WTC11 (cell line): ENCODE results near the gene MCF2L. TPM values are rescaled to one million over a fixed set of nuclear protein-coding genes. Genes with fewer than 3 reads are reported as not detected.

Experiments used
- ATAC-seq: fragments of 200-7000 bp; cut with Tn5 transposase; 2 replicates; pipeline ENCODE4 v1.10.0; 2021; ENCODE audit warnings: mild to moderate bottlenecking, moderate library complexity
- CTCF ChIA-PET: fragments of 300-600 bp; sonication (Branson Sonifier 250); formaldehyde crosslinking; loops from one replicate; lab custom pipeline; 2021; ENCODE audit warnings: antibody characterized with exemption; lab: Charles Lee
- POLR2A ChIA-PET: fragments of 350-600 bp; sonication (Branson Sonifier 250); formaldehyde crosslinking; loops from one replicate; lab custom pipeline; 2021; ENCODE audit warnings: antibody characterized with exemption; lab: Charles Lee
- DNase-seq: peaks from one replicate; pipeline ENCODE4 v3.0.0; 2021; ENCODE audit warnings: low spot score
- H3K27ac Mint-ChIP-seq: 2 replicates; pipeline ENCODE4 v1.8.0; 2021; ENCODE audit warnings: mixed read lengths
- H3K27me3 Mint-ChIP-seq: 2 replicates; pipeline ENCODE4 v1.8.0; 2021; ENCODE audit warnings: low read depth, mild to moderate bottlenecking, moderate library complexity, mixed read lengths
- H3K36me3 Mint-ChIP-seq: 2 replicates; pipeline ENCODE4 v1.8.0; 2021; ENCODE audit warnings: mixed read lengths
- H3K4me1 Mint-ChIP-seq: 2 replicates; pipeline ENCODE4 v1.8.0; 2022; ENCODE audit warnings: mixed read lengths
- H3K4me3 Mint-ChIP-seq: 2 replicates; pipeline ENCODE4 v1.8.0; 2021; ENCODE audit warnings: mild to moderate bottlenecking, moderate library complexity, mixed read lengths
- H3K9me3 Mint-ChIP-seq: 2 replicates; pipeline ENCODE4 v1.8.0; 2021; ENCODE audit warnings: mixed read lengths
- E2F5 ChIP-seq: sonication (generic); formaldehyde crosslinking; IDR thresholded peaks from 2 replicates; pipeline ENCODE4 v1.8.1; 2022; ENCODE audit warnings: mild to moderate bottlenecking, moderate library complexity, missing genetic modification reagents
- ERG ChIP-seq: fragments of 250-450 bp; sonication (Bioruptor Pico); IDR thresholded peaks from 2 replicates; pipeline ENCODE4 v1.8.0; 2021; ENCODE audit warnings: mild to moderate bottlenecking
- ETV6 ChIP-seq: sonication (generic); formaldehyde crosslinking; IDR thresholded peaks from 2 replicates; pipeline ENCODE4 v1.8.1; 2022; ENCODE audit warnings: mild to moderate bottlenecking, missing genetic modification reagents
- NFYB ChIP-seq: sonication (generic); formaldehyde crosslinking; conservative IDR thresholded peaks from 2 replicates; pipeline ENCODE4 v1.8.0; 2022; ENCODE audit warnings: low read depth, missing genetic modification reagents
- NR2C2 ChIP-seq: sonication (generic); formaldehyde crosslinking; IDR thresholded peaks from 2 replicates; pipeline ENCODE4 v1.8.0; 2022; ENCODE audit warnings: mild to moderate bottlenecking, missing genetic modification reagents
- RELA ChIP-seq: sonication (generic); formaldehyde crosslinking; IDR thresholded peaks from 2 replicates; pipeline ENCODE4 v1.8.1; 2022; ENCODE audit warnings: missing genetic modification reagents, mild to moderate bottlenecking, borderline replicate concordance
- SOX15 ChIP-seq: fragments of 250-450 bp; sonication (Bioruptor Pico); IDR thresholded peaks from 2 replicates; pipeline ENCODE4 v1.9.0; 2021; ENCODE audit warnings: mild to moderate bottlenecking
- ZBTB43 ChIP-seq: sonication (generic); formaldehyde crosslinking; IDR thresholded peaks from 2 replicates; pipeline ENCODE4 v1.8.1; 2023; ENCODE audit warnings: mild to moderate bottlenecking, missing genetic modification reagents
- ZNF219 ChIP-seq: sonication (generic); formaldehyde crosslinking; IDR thresholded peaks from 2 replicates; pipeline ENCODE4 v1.8.0; 2023; ENCODE audit warnings: missing genetic modification reagents, mild to moderate bottlenecking, borderline replicate concordance
- ZNF263 ChIP-seq: sonication (generic); formaldehyde crosslinking; IDR thresholded peaks from 2 replicates; pipeline ENCODE4 v1.8.1; 2022; ENCODE audit warnings: low read depth, mild to moderate bottlenecking, moderate library complexity, missing genetic modification reagents
- ZNF396 ChIP-seq: fragments of 250-450 bp; sonication (Bioruptor Pico); IDR thresholded peaks from 2 replicates; pipeline ENCODE4 v1.8.0; 2021; ENCODE audit warnings: mild to moderate bottlenecking, moderate library complexity, borderline replicate concordance
- ZNF512 ChIP-seq: sonication (generic); formaldehyde crosslinking; IDR thresholded peaks from 2 replicates; pipeline ENCODE4 v1.8.1; 2022; ENCODE audit warnings: missing genetic modification reagents, borderline replicate concordance
- total RNA-seq: library from RNA; stranded (reverse); gene quantifications from 3 replicates; pipeline ENCODE4 v1.2.3, GENCODE V29; 2021
- TF ChIP-seq, protein P1 (sequence below): sonication (generic); formaldehyde crosslinking; IDR thresholded peaks from 2 replicates; pipeline ENCODE4 v1.8.0; 2023; ENCODE audit warnings: missing genetic modification reagents, mild to moderate bottlenecking, borderline replicate concordance
- TF ChIP-seq, protein P2 (sequence below): sonication (generic); formaldehyde crosslinking; IDR thresholded peaks from 2 replicates; pipeline ENCODE4 v1.8.0; 2023; ENCODE audit warnings: mild to moderate bottlenecking, missing genetic modification reagents

The MCF2L gene
- total RNA-seq, 1 experiment from 2014 or later = 34.8 TPM

DNA sequence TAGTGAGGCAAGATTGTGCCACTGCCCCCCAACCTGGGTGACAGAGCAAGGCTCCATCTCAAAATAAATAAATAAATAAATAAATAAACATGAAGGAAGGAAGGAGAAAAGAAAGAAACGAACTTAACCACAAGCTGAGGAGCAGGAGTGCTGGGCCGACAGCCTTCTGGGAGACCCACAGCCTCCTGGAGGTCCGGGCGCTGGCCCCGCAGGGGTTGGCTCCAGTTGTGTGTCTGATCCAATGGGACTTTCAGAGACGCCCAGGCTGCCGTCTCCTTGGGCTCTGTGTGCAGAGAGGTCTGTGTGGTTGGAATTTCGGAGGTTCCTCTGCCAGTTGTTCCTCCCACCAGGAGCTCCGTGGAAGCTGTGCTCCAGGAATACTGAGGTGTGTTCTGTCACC, 36.0 kb upstream of the MCF2L start:
- CTCF ChIA-PET = interaction anchor here (1.0 to 1.3 kb wide), 5 partner anchors 10 to 153 kb away, joined by 3 to 5 read pairs (median 4); no protein-coding TSS in a partner anchor
- TF ChIP-seq ZBTB43 (CRISPR knock-in tag) (no peak), ZNF396 (CRISPR knock-in tag) (no peak), ZNF263 (CRISPR knock-in tag) (no peak)
- no peak for ATAC-seq
- H3K9me3 Mint-ChIP-seq = peaks cover 11% of the 10 kb centered on the region
- peaks cover 7% of the 10 kb centered on the region; the same call in 1 of the 2 replicates for H3K36me3 Mint-ChIP-seq
- no peak overlapping the region for H3K27ac Mint-ChIP-seq
- no peak for DNase-seq
- H3K27me3 Mint-ChIP-seq = no peaks in the 10 kb centered on the region
- H3K4me1 Mint-ChIP-seq = peaks cover 22% of the 10 kb centered on the region
- POLR2A ChIA-PET = no interaction called here
- no peak overlapping the region for H3K4me3 Mint-ChIP-seq

- Mint-ChIP-seq H3K27ac (no peak overlapping the region), H3K27me3 (no peaks in the 10 kb centered on the region), H3K4me1 (peaks cover 23% of the 10 kb centered on the region), H3K9me3 (peaks cover 6% of the 10 kb centered on the region), H3K36me3 (peaks cover 5% of the 10 kb centered on the region; the same call in 1 of the 2 replicates), H3K4me3 (no peak overlapping the region)
- ATAC-seq (no peak), DNase-seq (no peak)
- CTCF ChIA-PET = interaction anchor here (1.0 to 1.2 kb wide), 3 partner anchors 9 to 153 kb away, joined by 3 to 4 read pairs (median 4); no protein-coding TSS in a partner anchor
- no peak for TF ChIP-seq NR2C2 (CRISPR knock-in tag)
- TF ChIP-seq E2F5 (CRISPR knock-in tag) = no peak
- POLR2A ChIA-PET = no interaction called here
Observed at GRCh38 chr13:112933649-112934048, 35.4 kb upstream of the MCF2L start.

- no peak overlapping the region for H3K4me3 Mint-ChIP-seq
- peaks cover 5% of the 10 kb centered on the region; the same call in 1 of the 2 replicates for H3K36me3 Mint-ChIP-seq
- DNase-seq = no peak
- peaks cover 21% of the 10 kb centered on the region for H3K4me1 Mint-ChIP-seq
- H3K27ac Mint-ChIP-seq = no peak overlapping the region
- ATAC-seq = no peak
- ChIA-PET POLR2A (no interaction called here), CTCF (interaction anchor here (1.2 kb wide), 1 partner anchor 9 kb away, joined by 4 read pairs; no protein-coding TSS in a partner anchor)
- H3K9me3 Mint-ChIP-seq = peaks cover 6% of the 10 kb centered on the region
- H3K27me3 Mint-ChIP-seq = no peaks in the 10 kb centered on the region
- TF ChIP-seq, protein P1, sequence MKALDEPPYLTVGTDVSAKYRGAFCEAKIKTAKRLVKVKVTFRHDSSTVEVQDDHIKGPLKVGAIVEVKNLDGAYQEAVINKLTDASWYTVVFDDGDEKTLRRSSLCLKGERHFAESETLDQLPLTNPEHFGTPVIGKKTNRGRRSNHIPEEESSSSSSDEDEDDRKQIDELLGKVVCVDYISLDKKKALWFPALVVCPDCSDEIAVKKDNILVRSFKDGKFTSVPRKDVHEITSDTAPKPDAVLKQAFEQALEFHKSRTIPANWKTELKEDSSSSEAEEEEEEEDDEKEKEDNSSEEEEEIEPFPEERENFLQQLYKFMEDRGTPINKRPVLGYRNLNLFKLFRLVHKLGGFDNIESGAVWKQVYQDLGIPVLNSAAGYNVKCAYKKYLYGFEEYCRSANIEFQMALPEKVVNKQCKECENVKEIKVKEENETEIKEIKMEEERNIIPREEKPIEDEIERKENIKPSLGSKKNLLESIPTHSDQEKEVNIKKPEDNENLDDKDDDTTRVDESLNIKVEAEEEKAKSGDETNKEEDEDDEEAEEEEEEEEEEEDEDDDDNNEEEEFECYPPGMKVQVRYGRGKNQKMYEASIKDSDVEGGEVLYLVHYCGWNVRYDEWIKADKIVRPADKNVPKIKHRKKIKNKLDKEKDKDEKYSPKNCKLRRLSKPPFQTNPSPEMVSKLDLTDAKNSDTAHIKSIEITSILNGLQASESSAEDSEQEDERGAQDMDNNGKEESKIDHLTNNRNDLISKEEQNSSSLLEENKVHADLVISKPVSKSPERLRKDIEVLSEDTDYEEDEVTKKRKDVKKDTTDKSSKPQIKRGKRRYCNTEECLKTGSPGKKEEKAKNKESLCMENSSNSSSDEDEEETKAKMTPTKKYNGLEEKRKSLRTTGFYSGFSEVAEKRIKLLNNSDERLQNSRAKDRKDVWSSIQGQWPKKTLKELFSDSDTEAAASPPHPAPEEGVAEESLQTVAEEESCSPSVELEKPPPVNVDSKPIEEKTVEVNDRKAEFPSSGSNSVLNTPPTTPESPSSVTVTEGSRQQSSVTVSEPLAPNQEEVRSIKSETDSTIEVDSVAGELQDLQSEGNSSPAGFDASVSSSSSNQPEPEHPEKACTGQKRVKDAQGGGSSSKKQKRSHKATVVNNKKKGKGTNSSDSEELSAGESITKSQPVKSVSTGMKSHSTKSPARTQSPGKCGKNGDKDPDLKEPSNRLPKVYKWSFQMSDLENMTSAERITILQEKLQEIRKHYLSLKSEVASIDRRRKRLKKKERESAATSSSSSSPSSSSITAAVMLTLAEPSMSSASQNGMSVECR = no peak
- no peak for TF ChIP-seq ETV6
- no peak for TF ChIP-seq RELA
- TF ChIP-seq E2F5 (CRISPR knock-in tag) = no peak
- TF ChIP-seq ERG (CRISPR knock-in tag) = no peak
- no peak for TF ChIP-seq ZNF219
- no peak for TF ChIP-seq ZNF512 (CRISPR knock-in tag)
- no peak for TF ChIP-seq SOX15 (CRISPR knock-in tag)
- TF ChIP-seq NFYB = no peak
- TF ChIP-seq, protein P2, sequence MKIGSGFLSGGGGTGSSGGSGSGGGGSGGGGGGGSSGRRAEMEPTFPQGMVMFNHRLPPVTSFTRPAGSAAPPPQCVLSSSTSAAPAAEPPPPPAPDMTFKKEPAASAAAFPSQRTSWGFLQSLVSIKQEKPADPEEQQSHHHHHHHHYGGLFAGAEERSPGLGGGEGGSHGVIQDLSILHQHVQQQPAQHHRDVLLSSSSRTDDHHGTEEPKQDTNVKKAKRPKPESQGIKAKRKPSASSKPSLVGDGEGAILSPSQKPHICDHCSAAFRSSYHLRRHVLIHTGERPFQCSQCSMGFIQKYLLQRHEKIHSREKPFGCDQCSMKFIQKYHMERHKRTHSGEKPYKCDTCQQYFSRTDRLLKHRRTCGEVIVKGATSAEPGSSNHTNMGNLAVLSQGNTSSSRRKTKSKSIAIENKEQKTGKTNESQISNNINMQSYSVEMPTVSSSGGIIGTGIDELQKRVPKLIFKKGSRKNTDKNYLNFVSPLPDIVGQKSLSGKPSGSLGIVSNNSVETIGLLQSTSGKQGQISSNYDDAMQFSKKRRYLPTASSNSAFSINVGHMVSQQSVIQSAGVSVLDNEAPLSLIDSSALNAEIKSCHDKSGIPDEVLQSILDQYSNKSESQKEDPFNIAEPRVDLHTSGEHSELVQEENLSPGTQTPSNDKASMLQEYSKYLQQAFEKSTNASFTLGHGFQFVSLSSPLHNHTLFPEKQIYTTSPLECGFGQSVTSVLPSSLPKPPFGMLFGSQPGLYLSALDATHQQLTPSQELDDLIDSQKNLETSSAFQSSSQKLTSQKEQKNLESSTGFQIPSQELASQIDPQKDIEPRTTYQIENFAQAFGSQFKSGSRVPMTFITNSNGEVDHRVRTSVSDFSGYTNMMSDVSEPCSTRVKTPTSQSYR (CRISPR knock-in tag) = no peak
Observed at GRCh38 chr13:112934078-112934477, 34.9 kb upstream of the MCF2L start.
